HG02642 (cell line): ENCODE results near the gene PDE4D.
A peak's percentile ranks its signal among the peaks of the same experiment; 100 is the strongest.
"Not testable (repeated sequence)": the region's sequence is repeated elsewhere in the genome, so short reads cannot be mapped to it uniquely, and the experiment has no call there.

Experiments
- ATAC-seq: cut with Tn5 transposase; IDR thresholded peaks from one replicate; pipeline ENCODE4 v1.9.1; 2021; ENCODE audit warnings: mild to moderate bottlenecking; ENCODE audit not compliant: unreplicated experiment, poor library complexity

Gene PDE4D

DNA sequence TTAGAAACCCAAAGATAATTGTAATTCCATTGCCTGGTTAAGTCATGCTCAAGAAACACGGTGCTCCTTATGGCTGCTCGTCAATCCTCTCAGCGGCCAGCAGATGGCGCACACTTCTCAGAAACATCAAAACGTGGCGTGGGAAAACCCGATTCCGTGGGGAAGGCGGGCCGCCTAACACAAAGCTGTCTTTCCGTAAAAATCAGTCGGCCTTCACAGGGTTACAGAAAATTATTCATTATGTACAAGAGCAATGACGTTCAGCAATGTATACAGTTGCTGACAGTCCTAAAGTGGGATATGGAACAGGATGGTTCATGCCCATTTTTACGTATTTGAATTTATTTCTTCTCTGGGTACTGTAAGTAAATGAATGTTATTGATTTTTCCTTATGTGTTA is 83.5 kb downstream of the PDE4D start:
- ATAC-seq = peak; percentile 69

DNA sequence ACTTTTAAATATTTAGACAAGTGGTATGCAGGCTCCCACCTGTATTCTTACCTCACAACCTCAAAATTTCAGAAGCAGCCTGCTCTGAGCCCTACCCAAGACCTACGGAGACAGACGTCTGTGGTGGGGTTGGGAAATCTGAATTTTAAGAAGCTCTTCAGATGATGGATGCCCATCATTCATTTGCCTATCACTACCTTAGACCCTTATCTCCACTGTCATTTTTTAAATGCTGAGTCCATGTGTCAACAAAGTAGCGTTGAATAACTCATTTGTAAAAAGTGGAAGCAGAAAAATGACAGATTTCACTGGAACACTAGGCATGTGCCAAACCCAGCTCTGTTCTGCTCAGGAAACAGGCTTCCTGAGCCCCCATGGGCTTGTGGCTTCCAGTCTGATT is 85.7 kb downstream of the PDE4D start:
- no peak for ATAC-seq

DNA sequence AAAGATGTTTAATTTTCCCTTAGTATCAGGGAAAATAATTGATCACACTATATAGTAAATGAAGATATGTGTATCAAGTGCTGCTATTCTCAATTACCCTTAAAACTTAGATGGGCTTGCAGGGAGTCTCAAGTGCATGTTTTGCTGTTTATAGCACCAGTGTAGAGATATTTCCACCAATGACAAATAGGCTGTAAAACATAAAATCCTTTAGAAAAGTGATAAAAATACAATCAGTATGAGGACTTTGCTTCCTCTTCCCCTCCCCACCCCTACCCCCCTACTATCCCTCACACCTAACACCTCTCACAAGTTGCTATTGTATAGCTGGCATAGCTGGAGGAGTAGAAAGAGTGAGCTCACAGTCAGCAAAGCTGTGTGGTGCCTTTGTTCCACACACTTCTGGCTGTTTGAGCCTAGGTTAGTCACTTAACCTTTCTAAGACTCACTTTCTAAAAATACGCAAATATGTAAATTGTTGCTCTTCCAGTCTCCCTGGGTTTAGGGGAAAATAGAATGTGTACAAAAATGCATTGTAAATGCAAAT is 93.1 kb downstream of the PDE4D start:
- no peak for ATAC-seq

DNA sequence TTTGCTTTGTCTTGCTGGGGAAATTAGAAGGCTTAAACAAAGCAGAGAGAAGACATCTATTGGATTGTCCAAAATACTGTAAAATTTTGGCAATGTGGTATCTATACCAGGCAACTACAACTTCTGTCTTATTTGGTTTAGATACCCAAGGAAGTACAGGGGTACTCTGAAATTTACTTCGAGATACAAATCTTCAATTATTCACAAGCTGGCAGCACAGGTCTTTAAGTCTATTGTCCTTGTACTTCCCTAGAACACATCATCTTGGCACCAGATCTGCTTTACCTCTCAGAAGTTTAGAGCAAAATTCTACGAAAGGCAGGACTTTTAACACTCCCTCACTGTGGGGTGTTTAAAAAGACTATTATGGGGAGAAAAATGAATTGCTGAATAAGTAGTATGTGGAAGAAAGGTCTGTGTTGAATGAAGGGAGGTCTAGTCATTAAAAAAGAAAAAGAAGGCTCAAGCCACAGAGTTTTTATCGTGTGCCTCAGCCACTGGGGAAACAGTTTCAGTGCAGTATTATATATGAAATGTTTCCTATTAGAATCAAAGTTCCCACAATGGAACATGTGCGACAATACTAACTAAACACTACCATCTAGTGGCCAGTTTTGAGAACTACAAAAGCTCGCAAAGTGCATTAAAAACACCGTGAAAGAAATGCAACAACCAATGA is 93.7 kb downstream of the PDE4D start:
- peak; percentile 60 for ATAC-seq

DNA sequence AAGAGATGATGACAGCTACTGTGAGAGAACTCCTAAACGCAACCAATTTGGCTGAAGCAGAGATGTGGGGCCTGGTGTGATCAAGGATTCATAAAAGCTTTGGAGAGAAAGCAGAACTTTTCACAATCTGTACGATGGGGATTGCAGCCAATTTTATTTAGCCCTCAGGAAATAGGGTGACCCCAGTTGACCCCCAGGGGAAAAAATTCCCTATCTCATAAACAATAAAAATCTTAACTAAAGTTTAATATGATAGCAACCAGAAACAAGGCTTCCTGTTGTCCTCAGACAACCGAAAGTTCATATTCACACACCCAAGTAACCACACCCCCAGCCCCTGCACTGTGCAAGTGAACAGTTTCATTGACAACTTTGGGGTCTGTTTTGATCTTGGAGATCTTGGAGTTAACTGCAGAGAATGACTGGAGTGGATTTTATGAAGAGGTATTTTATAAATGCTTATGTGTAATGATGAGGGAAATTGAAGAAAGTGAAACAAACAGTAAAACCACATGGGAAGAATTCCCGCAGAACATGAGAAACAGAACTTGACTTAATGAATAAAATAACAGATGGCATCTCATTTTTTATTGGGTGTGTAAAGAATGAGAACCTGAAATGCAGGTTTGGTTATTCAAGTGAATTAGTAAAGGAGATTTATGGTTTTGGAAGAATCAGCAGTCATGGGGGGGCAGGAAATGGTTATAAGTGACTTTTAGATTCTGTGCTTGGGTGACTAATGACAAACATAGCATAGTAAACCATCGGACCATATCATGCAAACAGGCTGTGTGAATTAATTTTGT is 94.5 kb downstream of the PDE4D start:
- peak; percentile 75 for ATAC-seq

DNA sequence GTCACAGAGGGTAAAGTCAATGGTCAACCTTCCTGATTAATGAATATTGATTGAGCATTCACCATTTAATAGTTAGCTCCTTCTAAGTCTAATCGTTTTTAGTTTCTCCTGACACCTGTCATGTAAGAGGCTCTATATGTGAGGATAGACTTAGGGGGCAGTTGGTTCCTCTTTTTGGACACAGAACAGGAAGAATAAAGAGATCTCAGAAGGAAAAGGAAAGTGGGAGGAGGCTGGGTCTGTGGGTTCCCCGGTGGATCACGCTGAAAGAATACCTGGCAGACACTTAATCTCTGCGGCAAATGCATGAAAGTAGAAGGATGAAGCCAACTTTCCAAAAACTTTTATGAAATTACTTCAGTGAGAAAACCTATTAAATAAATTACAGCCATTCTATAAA is 98.4 kb downstream of the PDE4D start:
- no peak for ATAC-seq

DNA sequence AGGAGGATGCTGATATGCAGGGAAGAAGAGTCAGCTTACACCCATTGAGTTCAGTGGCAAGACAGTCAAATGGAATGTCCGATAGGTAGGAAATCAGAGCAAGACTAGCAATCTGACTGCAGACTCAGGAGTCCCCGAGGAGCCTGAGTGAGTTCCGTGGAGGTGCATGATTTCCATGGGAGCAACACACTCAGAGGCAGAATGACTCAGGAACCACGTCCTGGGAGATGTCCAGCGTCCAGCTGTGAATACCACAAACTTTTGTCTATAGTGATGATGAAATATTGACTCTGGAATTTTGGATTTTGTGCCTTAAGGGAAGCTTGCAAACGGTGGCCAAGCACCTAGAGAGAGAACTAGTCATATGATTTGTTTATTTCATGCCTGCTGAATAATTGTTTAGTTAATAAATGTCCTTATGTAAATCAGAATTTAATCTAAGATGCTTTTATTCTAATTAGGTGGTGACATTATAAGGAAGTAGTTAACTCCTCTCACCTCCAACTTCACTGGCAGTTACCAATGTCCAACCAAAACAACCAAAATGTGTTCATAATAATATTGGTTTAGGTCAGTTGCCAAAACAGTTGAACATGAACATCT is 100.4 kb downstream of the PDE4D start:
- no peak for ATAC-seq

DNA sequence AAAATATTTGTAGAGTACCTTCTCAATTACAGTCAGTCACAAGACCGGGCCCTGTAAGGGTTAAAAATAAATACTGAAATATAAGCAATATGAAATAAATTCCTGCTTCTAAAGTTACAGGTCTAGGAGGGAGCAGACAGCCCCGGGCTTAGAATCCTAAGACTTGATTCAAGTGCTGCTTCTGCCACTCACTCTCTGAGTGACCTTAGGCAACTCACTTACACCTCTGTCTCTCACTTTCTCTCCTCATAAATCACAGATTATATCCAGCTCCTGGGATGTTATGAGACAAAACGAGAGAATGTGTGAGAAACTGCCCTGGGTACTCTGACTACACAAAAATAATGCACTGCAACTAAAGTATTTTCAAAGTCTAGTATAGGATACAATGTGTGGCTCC is 101.9 kb downstream of the PDE4D start:
- no peak for ATAC-seq

DNA sequence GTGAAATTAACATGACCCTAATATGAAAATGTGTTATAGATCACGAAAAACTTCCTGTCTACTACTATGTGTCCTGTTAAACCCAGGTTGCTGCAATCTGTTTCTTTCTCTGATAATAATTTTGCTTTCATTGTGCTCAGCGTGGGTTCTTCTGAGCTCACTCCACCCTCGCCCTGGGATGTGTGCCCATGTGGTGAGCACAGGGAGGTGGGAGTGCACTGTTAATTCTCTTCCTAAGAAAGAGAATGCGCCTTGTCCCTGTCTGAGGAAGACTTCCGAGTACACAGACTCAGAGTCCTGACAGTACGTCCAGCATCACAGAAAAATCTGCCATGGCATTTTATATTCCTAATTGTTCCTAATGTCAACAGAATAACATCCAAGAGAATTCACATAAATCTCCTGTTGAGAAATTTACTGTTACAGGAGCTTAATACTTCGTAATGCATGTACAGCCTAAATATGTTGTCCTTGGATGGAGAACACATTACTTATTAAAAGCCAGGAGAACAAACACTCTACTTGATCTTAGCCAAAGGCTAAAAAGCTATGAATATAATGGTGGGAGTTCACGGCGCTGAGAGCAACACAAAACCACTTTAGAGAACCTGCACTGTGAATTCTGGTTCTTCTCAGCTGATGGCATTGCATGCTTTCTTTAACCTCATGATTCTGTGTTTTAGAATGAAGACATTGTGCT is 102.6 kb downstream of the PDE4D start:
- no peak for ATAC-seq

DNA sequence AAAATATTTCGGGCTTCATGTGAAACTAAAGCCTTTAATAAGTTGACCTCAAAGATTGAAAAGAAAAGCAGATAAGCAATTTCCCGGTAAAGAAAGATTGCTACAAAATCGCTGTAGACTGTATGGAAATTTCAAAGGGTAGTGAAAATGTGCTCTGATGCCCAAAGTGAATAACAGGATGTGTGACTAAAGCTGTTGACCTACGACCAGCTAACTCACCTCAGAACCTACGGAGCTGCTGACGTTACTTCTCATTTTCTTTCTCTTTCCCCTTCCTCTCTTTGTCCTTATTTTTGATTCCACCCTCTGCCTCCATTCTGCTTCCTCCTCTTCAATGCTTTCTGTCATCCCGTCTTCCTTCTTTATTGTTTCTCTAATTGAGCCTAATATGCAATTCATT is 103.2 kb downstream of the PDE4D start:
- ATAC-seq = no peak

DNA sequence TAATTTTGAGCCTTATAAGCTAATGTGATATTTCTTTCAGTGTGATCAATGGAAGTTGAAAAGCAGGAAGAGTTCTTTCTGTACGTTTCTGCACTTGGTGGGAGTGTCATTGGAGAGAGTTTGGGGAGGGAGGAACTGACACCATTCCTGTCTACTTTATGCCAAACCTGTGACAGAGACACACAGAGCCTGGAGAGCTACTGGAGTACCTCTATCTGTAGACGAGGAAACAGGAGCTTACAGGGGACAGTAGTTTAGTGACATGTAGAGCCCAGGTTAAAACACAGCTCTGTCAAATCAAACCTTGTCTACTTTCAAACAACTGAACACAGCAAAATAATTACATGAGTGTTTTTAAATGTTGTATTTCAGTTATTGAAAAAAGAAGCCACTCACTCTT is 103.6 kb downstream of the PDE4D start:
- no peak for ATAC-seq

DNA sequence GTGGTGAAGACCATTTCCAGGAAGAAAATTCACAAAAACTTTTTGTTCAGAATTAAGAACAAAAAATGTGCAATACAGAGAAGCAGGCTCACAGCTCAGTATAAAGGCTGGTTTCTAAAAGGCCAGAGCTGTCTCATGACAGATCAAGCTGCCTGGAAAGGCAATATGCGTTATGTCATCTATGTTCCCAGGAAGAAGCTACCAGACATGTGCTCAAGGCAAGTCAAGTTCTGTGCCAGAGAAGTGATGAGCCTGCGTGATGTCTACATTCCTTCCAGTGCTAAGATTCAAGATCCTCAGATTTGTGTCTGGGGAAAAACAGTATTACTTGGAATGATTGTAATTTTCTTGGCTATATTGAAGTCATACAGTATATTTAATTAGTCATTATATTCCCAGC is 104.3 kb downstream of the PDE4D start:
- no peak for ATAC-seq

DNA sequence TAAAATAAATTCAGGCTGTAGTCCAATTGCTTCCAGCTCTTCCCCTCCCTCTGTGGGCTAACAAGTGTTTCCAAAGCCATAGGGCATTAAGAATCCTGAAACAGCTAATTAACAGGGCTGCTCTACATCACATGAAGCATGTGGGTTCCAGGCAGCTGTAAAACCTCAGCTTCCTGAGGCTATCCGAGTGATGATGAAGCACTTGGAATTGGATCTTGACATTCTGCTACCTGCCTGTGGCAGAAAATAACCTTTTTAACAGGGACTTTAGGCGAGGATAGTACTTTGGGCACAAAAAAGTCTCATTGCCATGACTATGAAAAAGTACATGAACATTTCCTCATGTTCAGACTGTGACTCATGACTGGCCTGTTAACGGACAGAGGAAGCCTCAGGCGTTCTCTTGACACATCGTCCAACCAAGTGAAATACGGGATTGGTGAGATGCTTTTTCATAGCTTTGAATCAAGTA is 107.2 kb downstream of the PDE4D start:
- ATAC-seq = no peak

DNA sequence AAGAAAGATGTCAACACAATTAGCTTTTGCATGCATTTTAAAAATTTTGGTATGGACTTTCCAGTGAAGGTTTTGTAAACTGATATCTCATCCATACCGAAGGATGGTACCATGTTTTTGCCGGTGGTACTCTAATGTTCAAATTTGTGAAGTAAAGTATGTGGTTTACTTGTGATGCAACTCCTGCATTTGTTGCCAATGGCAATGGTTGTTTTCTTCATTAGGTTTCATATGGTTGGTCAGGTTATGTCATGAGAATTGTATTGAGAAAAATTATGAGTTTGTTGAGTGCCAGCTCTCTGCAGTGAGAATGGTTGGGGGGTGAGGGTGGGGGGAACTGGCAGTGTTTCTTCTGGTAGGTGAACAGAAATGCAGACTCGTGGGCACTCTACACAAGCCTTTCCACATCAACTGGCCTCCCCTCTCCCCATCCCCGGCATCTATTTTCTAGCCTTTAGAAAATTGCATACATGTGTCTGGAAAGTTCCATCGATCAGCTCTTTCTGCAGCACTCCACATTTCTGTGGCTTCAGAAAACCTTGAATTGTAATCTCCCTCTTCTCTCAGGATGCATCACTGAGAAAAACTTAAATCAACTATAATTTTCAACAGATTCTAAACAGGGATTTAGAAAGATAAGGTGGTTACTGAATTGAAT is 107.7 kb downstream of the PDE4D start:
- ATAC-seq = no peak

DNA sequence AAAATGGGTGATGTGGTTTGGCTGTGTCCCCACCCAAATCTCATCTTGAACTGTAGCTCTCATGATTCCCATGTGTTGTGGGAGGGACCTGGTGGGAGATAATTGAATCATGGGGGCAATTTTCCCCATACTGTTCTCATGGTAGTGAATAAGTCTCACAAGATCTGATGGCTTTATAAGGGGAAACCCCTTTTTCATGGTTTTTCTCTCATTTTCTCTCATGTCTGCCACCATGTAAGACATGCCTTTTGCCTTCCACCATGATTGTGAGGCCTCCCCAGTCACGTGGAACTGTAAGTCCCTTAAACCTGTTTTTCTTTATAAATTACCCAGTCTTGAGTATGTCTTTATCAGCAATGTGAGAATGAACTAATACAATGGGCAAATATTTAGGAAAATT is 108.8 kb downstream of the PDE4D start:
- ATAC-seq = not testable (repeated sequence)

DNA sequence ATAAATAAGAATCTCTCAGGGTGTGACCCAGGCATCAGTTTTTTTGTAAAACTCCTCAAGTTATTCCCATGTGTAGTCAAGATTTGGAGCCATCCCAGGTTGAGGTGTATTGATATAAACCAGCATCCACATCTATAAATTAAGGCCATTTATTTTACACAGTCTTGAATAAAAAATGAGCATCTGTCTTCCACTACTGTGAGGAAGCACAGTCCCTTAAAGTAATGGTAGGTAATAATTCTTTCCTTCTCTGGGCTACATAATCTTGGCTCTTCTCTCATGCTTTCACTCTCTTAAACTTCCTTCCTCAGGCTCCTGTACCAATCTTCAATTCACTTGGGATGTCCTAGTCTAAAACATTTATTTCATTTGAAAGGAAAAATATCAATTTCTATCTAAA is 110.3 kb downstream of the PDE4D start:
- ATAC-seq = no peak

DNA sequence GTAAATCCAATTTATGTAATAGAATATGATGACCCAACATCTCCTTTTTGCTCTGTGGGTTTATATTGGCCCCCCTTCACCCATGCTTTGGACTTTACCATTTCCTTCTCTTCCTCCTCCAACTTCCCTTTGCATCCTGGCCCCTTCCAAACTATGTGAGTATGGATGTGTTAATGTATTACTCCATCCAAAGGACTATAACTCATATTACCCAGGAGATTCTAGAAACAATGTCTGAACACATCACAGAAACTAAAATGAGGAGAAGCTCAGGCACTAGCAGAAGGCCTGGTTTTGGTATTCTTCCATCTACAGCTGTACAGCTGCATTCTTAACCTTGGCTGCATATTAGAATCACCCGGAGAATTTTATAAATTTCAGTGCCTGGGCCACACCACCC is 110.7 kb downstream of the PDE4D start:
- ATAC-seq = no peak

DNA sequence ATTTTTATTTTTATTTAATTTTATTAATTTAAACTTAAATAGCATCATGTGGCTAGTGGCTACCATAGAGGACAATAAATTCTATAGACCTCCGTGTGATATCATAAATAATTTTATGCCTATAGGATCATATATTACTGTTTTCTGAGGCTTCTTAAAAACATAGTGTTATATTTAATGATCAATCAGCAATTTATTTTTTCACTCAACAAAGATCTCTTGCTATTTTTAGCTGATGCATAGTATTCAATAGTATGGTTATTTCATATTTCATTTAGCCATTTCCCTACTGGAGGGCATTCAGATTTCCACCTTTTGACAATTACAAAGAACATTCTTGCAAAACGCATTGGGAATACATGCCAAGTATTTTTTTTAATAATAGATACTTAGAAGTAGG is 114.1 kb downstream of the PDE4D start:
- ATAC-seq = no peak

DNA sequence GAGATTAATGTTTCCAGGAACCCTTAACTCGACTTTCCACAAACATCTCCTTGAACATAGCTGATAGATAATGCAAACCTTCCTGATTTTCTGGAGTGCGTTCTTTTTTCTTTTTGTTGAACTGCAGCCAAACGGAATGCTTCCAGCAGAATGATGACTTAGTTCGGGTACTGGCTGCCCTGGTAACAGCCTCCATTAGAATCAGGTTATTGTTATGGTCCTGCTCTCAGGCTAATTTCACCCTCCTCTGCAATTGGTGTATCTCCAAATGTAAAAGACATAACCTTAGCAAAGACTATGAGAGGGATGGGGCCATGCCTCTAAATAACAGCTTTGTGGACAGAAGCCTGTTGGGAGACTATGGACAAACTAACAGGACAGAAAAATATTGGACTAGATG is 116.5 kb downstream of the PDE4D start:
- no peak for ATAC-seq

DNA sequence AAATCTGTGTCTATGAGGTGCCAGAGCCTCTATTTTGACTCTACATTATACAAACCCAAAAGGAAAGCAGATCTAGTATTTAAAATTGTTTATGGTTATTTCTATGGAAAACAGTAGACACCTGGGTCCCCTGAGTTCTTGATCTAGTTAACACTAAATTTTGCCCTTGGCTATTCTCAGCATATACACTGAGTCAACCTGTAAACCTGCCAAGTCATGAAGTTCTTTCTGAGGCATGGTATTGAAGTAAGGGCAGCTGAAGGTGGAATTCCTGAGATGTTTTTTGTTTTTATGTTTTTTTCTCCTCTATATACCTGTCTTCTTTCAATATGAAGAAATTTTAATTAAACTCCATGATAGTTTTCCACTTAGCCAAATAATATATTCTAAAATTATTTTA is 120.2 kb downstream of the PDE4D start:
- ATAC-seq = no peak
